Measurements from ENCODE around the gene MOBP.

- TF ChIP-seq CTCF (IDR thresholded peaks at IDR 0.05) (no peak), POLR2A (IDR thresholded peaks at IDR 0.05) (no peak)
These were observed 10.1 kb upstream of the MOBP start for GRCh38 chr3:39457361-39457760.

Data from heart left ventricle (tissue), 13 donors.